Measurements from ENCODE around the gene KIF3A. TPM values are rescaled to one million over a fixed set of nuclear protein-coding genes. Genes with fewer than 3 reads are reported as not detected.

The KIF3A gene
- total RNA-seq, 1 donor from 2014 or later = 9.2 TPM

GRCh38 chr5:132766020-132766805, 28.9 kb upstream of the KIF3A start:
- Mint-ChIP-seq H3K4me1 (no peaks in the 10 kb centered on the region), H3K27me3 (no peaks in the 10 kb centered on the region), H3K27ac (no peak overlapping the region), H3K9me3 (no peaks in the 10 kb centered on the region), H3K36me3 (ENCODE audit: low read depth) (no peaks in the 10 kb centered on the region), H3K4me3 (no peak overlapping the region)
- no peak for DNase-seq
- intact Hi-C loops (cut with micrococcal nuclease) = no loop called here
- TF ChIP-seq CTCF (IDR thresholded peaks at IDR 0.05) = no peak
- ATAC-seq (ENCODE audit: low read depth) = no peak
- ChIA-PET CTCF (no interaction called here), POLR2A (no interaction called here)

- no peaks in the 10 kb centered on the region for H3K27me3 Mint-ChIP-seq
- ChIA-PET CTCF (no interaction called here), POLR2A (no interaction called here)
- no peak overlapping the region for H3K27ac Mint-ChIP-seq
- ATAC-seq (ENCODE audit: low read depth) (no peak), DNase-seq (no peak)
- H3K9me3 Mint-ChIP-seq = no peaks in the 10 kb centered on the region
- no peaks in the 10 kb centered on the region for H3K36me3 Mint-ChIP-seq (ENCODE audit: low read depth)
- intact Hi-C loops (cut with micrococcal nuclease) = no loop called here
- no peak for TF ChIP-seq CTCF (IDR thresholded peaks at IDR 0.05)
- H3K4me1 Mint-ChIP-seq = no peaks in the 10 kb centered on the region
- H3K4me3 Mint-ChIP-seq = no peak overlapping the region
Observed at GRCh38 chr5:132765311-132766019, 28.1 kb upstream of the KIF3A start.

GRCh38 chr5:132764671-132765238, 27.4 kb upstream of the KIF3A start:
- H3K27me3 Mint-ChIP-seq = no peaks in the 10 kb centered on the region
- TF ChIP-seq CTCF (IDR thresholded peaks at IDR 0.05) = no peak
- no peaks in the 10 kb centered on the region for H3K4me1 Mint-ChIP-seq
- intact Hi-C loops (cut with micrococcal nuclease) = no loop called here
- DNase-seq (no peak), ATAC-seq (ENCODE audit: low read depth) (no peak)
- no peak overlapping the region for H3K27ac Mint-ChIP-seq
- H3K4me3 Mint-ChIP-seq = no peak overlapping the region
- no peaks in the 10 kb centered on the region for H3K9me3 Mint-ChIP-seq
- no peaks in the 10 kb centered on the region for H3K36me3 Mint-ChIP-seq (ENCODE audit: low read depth)
- ChIA-PET POLR2A (no interaction called here), CTCF (no interaction called here)

GRCh38 chr5:132764051-132764450, 26.7 kb upstream of the KIF3A start:
- ATAC-seq (ENCODE audit: low read depth) (no peak), DNase-seq (no peak)
- no peaks in the 10 kb centered on the region for H3K4me1 Mint-ChIP-seq
- TF ChIP-seq CTCF (IDR thresholded peaks at IDR 0.05) = no peak
- no peaks in the 10 kb centered on the region for H3K27me3 Mint-ChIP-seq
- no peak overlapping the region for H3K4me3 Mint-ChIP-seq
- ChIA-PET POLR2A (no interaction called here), CTCF (no interaction called here)
- no peaks in the 10 kb centered on the region for H3K36me3 Mint-ChIP-seq (ENCODE audit: low read depth)
- no peaks in the 10 kb centered on the region for H3K9me3 Mint-ChIP-seq
- no peak overlapping the region for H3K27ac Mint-ChIP-seq
- intact Hi-C loops (cut with micrococcal nuclease) = no loop called here
